ENCODE results near the gene FOLR2.

- TF ChIP-seq, protein P1, sequence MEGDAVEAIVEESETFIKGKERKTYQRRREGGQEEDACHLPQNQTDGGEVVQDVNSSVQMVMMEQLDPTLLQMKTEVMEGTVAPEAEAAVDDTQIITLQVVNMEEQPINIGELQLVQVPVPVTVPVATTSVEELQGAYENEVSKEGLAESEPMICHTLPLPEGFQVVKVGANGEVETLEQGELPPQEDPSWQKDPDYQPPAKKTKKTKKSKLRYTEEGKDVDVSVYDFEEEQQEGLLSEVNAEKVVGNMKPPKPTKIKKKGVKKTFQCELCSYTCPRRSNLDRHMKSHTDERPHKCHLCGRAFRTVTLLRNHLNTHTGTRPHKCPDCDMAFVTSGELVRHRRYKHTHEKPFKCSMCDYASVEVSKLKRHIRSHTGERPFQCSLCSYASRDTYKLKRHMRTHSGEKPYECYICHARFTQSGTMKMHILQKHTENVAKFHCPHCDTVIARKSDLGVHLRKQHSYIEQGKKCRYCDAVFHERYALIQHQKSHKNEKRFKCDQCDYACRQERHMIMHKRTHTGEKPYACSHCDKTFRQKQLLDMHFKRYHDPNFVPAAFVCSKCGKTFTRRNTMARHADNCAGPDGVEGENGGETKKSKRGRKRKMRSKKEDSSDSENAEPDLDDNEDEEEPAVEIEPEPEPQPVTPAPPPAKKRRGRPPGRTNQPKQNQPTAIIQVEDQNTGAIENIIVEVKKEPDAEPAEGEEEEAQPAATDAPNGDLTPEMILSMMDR (IDR thresholded peaks at IDR 0.05) = no peak
- TF ChIP-seq POLR2AphosphoS5 (IDR thresholded peaks at IDR 0.05; ENCODE audit: insufficient read depth in 1 of 2, low read depth in 1 of 2) (no peak), POLR2A (IDR thresholded peaks at IDR 0.05) (no peak)
Measured at GRCh38 chr11:72224564-72225410, 8.2 kb downstream of the FOLR2 start, which contains the start of gene INPPL1.
